ENCODE results near the gene EIF1. TPM values are rescaled to one million over a fixed set of nuclear protein-coding genes. Genes with fewer than 3 reads are reported as not detected.

Gene EIF1
- total RNA-seq, 1 donor from 2014 or later, result 972 TPM

GRCh38 chr17:41654678-41655607 lies 33.7 kb upstream of the EIF1 start:
- DNase-seq (ENCODE audit: low spot score), result no peak

- DNase-seq (ENCODE audit: low spot score), result no peak
These were observed 33.0 kb upstream of the EIF1 start for GRCh38 chr17:41655611-41656111.

- DNase-seq (ENCODE audit: low spot score), result no peak
These were observed 32.2 kb upstream of the EIF1 start for GRCh38 chr17:41656249-41657023.

GRCh38 chr17:41657176-41657754 lies 31.4 kb upstream of the EIF1 start:
- no peak for DNase-seq (ENCODE audit: low spot score)

- DNase-seq (ENCODE audit: low spot score), result no peak
These were observed 30.7 kb upstream of the EIF1 start for GRCh38 chr17:41657936-41658335.

GRCh38 chr17:41658846-41659245 lies 29.8 kb upstream of the EIF1 start:
- no peak for DNase-seq (ENCODE audit: low spot score)

GRCh38 chr17:41659427-41660212 lies 29.1 kb upstream of the EIF1 start:
- DNase-seq (ENCODE audit: low spot score), result no peak

- no peak for DNase-seq (ENCODE audit: low spot score)
These were observed 28.4 kb upstream of the EIF1 start for GRCh38 chr17:41660221-41660711.

- DNase-seq (ENCODE audit: low spot score), result no peak
These were observed 25.1 kb upstream of the EIF1 start for GRCh38 chr17:41663451-41664171.

GRCh38 chr17:41664172-41664457 lies 24.6 kb upstream of the EIF1 start:
- DNase-seq (ENCODE audit: low spot score), result no peak

- no peak for DNase-seq (ENCODE audit: low spot score)
These were observed 23.8 kb upstream of the EIF1 start for GRCh38 chr17:41664587-41665565.

- DNase-seq (ENCODE audit: low spot score), result peak; percentile 96
These were observed 23.0 kb upstream of the EIF1 start for GRCh38 chr17:41665566-41666236.

GRCh38 chr17:41666237-41666641 lies 22.4 kb upstream of the EIF1 start:
- DNase-seq (ENCODE audit: low spot score), result no peak

GRCh38 chr17:41666708-41667279 lies 21.9 kb upstream of the EIF1 start:
- no peak for DNase-seq (ENCODE audit: low spot score)

GRCh38 chr17:41667280-41668041 lies 21.2 kb upstream of the EIF1 start:
- no peak for DNase-seq (ENCODE audit: low spot score)

GRCh38 chr17:41672153-41672552 lies 16.5 kb upstream of the EIF1 start:
- no peak for DNase-seq (ENCODE audit: low spot score)

Data from mesenteric fat pad (tissue), 1 donor.